Measurements from ENCODE around the gene ABCC9.

The ABCC9 gene

DNA sequence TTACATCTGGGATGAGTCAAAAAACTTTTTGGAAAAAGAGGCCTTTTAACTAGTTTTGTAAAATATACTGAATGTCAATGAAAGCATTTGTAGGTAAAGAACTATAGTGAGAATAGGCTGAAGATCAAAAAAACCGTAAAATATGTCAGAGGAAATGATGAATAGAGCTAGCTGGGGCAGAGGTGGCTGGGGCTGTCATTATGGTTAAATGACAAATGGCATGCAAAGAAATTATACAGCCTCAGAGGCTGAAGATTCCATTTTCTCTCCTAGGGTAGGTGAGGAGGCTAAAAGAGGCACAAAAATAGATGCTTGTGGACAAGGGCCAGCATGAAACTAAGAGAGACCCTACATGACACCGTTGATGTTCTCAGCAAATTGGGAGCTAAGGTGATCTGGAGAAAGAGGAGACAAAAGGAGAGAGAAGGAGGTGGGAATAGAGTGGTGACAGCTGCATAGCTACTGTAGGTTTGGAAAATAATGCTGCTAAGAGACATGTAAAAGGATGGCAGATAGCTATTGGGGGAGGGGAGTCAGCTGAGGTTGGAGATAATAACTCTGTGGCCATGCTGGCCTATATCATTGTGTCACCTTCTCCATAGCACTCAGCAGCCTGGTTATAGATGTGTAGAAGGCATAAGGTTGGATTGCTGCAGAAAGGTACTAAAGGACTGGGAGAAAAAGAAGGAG lies 63.8 kb downstream of the ABCC9 start:
- no peak for DNase-seq

DNA sequence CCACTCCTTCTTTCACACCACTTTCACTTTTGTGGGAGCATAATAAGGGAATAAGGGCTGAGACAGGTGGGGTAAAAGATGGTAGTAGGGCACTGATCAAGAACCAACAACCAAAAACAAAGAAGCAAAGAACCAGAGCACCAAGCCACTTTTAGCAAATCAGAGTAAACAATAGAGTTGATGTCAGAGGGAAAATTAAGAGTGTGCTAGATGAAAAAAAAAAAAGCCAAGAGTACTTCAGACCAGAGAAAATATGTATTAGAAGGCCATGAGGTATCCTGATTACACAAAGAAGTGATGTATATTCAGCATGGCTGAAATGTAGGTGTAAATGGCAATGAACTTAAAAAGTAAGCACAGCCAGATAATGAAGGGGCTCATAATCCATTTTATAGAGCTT lies 75.4 kb downstream of the ABCC9 start:
- DNase-seq: no peak

DNA sequence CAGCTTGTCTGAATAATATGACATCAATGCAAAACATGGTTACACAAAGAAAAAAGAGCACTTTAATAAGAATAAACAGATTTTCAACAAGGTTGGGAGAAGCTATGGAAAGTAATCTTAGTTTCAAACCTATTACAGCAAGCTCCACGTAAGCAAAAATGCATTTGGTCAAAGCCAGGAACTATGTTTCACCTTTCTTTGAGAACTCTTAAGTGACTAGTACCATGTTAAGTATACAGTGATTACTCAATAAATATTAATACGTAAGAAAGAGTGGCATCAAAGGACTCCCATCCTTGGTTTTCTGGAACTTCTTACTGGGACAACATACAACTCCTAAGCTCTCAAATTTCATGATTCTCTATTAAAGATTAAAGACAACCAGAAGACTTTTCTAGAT lies 80.7 kb downstream of the ABCC9 start:
- no peak for DNase-seq

DNA sequence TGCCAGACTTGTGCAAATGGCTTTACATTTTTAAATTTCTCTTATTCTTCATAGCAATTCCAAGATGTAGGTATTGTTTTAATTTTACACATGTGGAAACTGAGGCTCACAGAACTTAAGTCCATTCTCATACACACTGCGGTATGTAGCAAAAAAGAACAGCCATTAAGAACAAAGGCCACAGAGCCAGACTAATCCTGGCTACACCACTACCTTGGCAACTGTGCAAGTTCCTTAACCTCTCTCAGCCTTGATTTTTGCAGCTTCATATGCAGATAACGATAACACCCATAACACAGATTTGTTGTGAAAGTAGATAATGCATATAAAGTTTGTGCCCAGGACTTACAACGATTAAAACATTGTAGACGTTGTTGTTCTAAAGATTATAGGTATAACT lies 81.1 kb downstream of the ABCC9 start:
- DNase-seq: no peak

DNA sequence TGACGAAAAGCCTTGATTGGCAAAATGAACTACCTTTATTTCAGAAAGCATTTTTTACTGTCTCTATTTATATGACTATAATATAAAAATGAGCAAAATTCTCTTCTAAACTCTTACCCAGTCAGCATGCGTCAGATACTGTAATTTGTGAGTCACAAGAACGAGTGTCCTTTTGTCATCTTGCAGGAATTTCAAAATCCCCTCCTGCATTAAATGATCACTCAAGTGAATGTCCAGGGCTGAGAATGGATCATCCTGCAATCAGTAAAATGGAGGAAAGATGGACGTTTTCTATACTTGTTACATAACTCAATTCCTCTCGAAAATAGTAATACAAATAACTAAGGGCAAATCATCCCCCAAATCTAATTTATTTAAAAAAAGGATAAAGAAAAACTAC lies 89.0 kb downstream of the ABCC9 start:
- no peak for DNase-seq

DNA sequence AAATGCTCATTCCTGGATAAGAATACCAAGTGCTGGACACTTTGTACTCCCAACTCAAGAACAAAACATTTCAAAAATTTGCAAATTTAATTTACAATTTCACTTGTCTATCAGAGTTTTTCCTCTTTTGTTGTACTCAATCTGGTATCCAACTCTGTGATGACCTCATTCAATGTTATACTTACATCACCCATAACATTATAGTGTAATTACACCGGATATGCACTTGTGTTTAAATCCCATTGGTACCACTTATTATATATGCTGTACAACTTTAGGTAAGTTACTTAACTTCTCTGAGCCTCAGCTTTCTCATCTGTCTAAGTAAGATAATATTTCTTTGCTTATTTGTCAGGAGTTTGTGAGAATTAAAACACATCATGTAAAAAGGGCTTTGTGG lies 90.1 kb downstream of the ABCC9 start:
- no peak for DNase-seq

DNA sequence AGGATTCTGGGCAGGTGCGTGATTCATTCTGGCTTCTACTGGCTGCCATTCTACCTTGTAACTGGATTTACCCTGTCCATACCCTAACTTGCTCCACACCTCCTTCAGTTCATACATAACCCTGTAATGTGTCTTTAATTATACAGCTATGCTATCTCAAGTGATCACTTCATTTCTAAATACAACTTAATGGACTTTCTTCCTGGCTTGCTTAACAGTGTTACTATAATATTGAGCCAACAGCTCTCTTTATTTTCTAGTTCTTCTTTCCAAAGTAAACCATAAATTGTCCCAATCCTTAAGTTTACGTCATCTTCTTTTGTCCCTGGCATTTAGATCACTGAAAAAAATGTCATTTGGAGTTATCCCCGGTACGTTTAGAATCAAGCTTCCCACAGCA lies 90.8 kb downstream of the ABCC9 start:
- DNase-seq: no peak

DNA sequence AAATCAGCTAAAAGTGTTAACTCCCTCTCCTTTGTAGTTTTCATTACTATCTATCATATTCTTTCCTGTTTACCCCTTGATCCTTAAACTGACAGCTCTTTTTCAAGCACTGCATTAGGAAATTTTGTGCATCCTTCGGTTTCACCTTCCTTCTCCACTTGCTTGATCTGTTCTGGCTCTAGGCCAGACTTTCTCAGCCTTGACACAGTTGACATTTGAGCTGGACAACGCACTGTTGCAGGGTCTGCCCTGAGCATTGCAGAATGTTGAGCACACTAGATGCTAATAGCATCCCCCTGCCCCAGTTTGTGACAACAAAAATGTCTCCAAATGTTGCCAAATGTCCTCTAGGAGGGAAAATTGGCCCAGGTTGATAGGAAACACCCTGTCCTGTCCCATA lies 91.3 kb downstream of the ABCC9 start:
- DNase-seq: no peak

DNA sequence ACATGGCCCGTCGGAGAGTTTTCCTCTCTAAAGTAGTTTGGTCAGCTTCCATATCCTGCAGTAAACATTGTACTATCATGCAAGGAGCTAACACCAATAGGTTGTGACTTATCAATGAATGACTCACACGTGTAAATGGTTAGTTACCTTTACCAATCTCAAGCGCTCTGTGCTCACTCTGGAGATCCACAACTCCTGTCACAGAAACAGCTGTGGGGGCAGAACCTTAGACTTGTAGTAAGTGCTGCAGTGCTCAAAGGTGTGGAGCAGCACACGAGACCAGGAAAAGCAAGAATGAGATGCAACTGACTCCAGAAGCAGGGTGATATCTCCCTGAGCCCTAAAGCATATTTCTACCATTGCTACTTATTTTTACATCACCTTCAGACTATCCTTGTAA lies 93.0 kb downstream of the ABCC9 start:
- no peak for DNase-seq

DNA sequence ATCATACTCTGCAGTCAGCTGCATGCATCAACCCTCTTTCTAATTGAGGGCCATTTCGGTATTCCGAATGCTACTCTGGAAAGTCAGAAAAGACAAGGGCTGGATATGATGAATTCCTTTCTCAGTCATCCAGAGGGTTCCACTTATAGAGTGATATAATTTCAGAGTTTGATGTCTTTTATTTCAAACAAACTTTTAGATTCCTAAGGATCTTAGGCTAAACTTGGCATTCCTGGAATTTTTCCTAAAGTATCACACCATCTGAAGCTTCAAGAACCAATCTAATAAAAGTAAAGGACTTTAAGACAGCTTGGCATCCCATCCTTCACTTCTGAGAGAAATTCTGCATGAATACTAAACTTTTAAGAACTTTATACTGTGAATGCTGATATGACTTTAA lies 97.4 kb downstream of the ABCC9 start:
- no peak for DNase-seq

DNA sequence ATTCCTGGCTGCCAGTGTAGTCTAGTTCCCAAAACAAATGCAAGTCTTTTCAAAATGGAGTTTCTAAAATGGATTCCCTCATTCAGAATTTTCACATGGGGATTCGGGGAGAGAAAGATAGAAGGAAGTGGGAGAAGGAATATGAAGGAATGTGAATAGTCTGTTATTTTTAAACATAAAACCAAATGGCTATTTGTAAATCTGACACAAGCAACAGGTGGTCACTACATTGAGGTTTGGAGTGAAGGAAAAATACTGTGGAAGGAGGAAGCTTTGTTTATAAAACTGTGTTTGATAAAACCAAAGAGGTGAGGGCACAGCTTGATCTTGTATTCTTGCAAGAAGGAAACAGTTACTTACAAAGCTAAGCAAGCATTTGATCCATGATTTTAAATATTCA lies 101.5 kb downstream of the ABCC9 start:
- no peak for DNase-seq

DNA sequence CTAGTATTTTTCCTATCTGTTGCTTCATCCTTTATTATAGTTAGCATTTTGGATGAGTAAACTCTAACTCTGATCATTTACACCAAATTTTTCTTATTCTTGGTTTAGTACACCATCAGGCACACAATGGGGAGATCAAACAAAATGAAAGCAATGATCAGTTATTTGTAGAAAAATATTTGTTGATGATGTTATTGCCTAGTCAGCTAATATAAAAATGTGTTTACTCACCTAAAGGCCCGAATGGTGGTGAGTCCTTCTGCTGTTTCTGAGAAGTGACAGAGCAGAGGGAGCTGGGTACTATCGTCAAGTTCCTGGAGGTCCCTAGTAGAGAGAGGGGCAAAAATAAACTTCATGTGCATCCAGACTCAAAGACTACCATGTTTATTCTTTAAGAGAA lies 103.4 kb downstream of the ABCC9 start:
- DNase-seq: no peak

DNA sequence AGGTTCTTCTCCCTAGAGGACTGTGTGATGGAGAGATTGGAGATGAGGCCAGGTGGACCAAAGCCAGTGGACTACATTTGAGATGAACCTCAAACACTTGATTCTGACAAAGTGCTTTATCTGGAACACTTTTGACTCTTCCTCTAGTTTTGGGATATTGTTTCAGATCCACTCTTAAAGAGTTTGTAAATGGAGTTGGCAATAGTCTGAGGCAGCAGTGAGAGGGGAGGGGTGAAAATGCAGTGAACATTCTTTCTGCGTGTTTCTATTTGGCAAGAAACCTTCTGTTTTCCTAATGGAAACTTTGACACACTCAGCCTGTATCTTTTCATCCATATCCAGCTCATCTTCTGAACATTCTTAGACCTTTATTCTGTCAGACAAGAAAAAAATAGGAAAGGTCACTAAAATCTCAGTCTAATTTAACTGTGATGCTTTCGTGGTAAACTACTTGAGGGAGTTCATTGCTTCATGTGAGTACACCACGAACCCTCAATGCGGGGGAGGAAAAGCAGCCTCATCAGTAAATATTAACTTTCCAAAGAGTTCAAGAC lies 109.4 kb downstream of the ABCC9 start:
- DNase-seq: no peak

DNA sequence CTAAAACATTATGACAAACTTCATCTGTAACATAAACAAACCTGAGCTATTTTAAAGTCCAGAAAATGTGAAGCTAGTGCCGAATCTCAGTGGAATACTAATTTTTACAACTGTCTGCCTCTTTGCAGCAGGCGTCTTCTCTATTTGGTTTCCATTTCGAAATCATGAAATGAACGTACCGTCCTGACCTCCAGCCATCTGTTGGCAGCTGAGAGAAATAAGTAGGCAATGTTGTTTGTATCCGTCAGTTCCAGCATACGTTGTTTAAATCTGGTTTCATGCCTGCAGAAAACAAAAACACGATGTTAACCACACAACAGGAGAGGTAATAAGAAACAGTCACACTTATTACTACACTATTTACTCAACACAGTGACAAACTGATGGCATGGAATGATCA lies 112.4 kb downstream of the ABCC9 start:
- DNase-seq: no peak

DNA sequence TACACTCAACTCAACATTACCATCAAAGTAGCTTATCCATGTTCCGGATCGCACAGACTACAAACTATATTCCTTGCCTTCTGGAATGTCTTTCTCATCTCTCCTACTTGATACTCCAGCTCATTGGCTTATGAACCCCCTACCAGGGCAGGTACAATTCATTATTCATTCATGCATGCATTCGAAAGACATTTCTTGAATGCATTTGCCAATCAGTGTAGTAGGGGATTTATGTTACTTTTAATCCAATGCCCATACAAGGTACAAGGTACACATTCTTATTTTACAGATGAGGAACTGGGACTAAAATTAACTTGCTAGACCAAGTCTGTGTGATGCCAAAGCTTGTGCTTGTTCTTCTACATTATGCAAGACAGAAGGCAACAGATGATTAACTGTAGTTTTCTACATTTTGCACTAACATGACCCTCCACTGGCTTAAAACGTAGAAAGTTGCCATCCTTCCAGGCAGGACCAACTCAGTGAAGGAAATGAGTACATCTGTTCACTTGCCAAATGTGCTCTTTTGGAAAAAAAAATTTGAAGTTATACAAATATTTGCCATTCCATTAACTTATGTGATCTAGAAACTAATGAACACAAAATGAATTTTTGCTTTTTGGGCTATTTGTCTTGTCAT lies 113.0 kb downstream of the ABCC9 start:
- no peak for DNase-seq

DNA sequence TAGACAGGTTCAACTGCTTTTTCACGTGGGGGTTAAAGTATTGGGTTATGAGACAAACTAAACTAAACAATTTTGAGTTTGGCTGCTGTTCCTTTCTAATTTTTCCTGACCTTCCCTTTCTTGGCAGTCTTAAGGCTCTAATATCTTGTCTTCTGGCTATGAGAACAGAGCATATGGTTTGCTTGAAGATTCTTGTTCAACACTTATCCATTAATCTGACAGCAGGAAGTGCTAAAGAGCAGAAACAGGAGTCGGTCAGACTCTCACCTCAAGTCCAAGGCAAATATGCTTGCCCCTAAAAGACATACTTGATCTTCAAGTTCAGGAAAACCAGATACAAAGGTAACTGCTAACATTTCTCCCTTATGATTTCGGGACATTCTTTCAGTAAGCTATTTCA lies 114.1 kb downstream of the ABCC9 start:
- no peak for DNase-seq

DNA sequence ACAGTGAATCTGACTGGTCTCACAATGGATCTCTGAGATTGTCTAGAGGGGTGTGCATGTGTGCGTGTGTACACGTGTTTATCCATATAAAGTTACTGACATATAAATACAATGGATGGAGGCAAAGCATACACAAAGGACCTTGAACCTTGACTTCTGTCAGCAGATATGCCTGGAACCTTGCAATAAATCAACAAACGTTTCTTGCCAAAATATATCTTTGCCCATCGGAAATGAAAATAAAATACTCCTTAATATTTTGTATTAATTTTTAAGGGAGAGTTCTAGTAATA lies 114.7 kb downstream of the ABCC9 start:
- no peak for DNase-seq

DNA sequence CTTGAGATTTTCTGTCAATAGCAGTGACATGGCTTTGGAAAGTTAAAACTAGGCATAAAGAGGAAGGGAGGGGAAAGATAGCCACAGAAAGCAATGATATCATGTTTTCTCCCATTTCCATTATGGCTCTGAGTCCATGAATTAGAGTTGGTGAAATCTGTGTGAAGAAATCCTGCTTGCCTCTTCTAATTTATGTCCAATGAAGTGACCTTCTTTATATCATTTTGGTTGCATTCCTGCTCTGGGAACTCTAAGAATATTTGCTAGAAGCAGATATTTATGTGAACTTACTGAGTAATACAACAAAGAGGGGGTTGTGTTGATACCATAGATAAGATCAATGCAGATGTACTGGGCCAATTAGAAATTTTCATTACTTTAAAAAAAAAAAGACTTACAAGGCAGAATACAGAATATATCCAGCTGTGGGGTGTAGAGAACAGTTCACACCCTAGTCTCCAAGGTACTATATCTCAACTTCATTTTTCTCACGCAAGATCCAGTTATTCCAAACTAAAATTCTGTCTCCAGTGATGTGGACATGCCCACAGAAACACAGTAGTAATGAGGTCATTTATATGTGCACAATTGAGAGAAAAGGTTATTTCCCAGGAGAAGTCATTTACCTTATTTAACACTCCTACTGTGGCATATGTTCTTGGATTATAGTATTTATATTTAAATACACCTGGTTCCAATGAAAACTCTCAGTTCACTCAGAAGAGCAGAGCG lies 115.2 kb downstream of the ABCC9 start:
- DNase-seq: no peak

DNA sequence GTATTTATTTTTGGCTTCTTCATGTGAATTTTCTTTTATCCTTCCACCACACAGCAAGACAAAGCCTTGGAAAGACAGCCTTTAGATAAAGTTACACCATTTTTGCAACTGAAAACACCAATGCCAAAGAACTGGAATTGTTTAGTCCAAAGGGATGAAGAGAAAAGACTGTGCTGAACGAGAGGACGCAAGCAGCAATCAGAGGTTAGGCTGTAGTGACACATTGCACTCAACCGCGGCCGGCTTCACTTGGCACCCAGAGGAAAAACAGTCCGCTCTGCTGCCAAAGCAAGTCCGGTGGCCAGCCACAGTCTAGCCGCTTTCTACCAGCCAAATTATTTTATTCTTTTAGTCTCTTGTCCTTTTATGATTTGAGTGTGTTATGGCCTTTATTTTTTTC lies 117.6 kb downstream of the ABCC9 start:
- no peak for DNase-seq

DNA sequence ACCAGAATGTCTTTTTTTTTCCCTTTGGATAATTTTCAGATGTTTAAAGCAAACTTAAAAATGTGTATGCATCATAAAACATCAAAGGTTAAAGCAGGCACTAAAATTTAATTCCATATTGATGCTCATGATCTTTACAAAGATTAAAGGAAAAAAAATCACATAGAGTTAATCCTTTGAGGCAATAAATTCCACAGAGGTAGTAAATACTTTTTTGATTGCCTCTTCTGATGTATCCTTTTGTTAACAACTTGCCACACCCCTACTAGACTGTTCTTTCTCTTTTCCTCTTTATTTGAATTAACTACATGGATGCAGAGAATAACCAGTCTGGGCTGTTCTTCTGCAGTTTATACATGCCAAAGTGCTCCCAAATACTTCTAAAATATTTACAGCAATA lies 121.5 kb downstream of the ABCC9 start:
- no peak for DNase-seq

DNA sequence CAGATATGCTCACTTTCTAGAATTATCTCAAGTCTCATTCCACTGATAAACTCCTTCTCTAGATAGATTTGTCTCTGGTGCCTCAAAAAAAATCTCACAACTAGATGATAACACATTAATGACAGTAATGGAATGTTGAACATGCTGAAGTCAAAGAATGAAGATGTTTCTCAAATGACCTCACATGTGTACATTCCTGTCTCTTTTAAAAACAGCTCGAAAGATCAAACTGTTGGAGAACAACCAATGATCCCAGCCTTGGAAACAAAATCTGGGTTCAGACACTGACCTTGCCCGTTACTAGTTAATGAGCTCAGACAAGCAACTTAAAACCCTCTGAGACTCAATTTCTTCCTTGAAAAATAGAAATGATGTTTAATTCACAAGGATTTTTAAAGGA lies 122.0 kb downstream of the ABCC9 start:
- no peak for DNase-seq

DNA sequence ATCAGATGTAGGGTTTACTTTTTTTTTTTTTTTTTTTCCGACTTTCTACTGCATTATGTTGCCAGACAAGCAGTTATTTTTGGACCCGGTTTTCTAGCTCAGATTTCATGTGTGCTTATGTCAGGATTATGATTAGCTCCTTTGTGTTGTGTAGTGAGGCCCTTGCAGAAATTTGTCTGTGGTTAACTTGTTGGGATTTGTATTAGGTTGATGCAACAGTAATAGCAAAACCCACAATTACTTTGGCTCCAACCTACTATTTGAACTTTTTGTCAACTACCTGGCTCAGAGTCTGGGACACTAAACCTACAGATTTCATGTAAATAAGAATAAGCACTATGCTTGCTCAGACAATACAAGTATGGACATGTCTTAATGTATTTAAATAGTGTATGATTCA lies 122.6 kb downstream of the ABCC9 start:
- no peak for DNase-seq

DNA sequence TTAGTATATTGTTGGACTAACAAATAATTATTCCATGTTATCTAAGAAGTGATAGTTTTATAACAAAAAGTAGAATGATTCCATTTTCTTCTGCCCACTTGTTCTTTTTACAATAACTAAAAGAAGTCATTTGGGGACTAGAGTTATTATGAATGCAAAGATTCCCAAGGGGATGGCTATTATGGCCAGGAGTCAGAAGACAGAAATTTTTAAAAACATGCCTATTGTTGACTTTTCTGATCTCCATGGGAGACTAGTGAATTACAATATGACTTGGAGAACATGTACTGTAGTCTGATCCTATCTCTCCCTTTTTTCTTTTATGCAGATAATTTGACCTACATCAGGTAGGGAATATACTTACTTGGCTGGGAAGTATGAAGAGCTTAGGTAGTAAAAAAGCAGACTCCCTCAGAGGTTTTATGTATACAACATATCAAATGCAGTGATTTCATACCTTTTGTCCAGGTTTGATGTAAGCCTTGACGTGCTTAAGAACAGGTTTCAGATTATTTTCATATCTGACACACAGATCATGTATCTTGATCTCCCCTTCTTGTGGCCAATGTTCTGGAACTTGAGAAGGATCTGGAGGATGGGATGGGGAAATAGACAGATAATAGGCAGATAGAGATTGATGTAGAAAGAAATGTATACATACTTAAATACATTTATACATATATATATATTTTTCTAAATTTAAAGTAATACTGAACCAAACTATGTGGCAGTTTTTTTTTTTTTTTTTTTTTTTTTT lies 125.7 kb downstream of the ABCC9 start:
- DNase-seq: no peak

DNA sequence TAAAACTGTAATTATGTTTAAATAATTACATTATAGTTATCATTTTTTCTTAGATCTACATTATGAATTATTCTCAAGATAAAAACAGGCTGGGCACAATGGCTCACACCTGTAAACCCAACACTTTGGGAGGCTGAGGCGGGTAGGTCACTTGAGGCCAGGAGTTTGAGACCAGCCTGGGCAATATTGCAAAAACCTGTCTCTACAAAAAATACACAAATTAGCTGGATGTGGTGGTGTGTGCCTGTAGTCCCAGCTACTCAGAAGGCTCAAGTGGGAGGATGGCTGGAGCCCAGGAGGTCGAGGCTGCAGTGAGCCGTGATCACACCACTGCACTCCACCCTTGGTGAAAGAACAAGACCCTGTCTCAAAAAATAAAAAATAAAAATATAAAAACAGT lies 126.4 kb downstream of the ABCC9 start:
- no peak for DNase-seq

All from stimulated activated CD4-positive, alpha-beta T cell treated with anti-CD3 and anti-CD28 coated beads, Interleukin-4, amount 100 ng/mL, for 4 hours (primary cell).